Parathyroid adenoma (tissue), 2 donors: ENCODE data around the gene OR8H1.

Experiments
- H2AFZ ChIP-seq: fragments of 300-600 bp; sonication (generic); one replicate; pipeline ENCODE4 v1.7.0; 2017; ENCODE audit warnings: antibody characterized with exemption, mild to moderate bottlenecking
- H3K27ac ChIP-seq: fragments of 300-600 bp; sonication (generic); one replicate; pipeline ENCODE4 v1.7.0; 2017
- H3K27me3 ChIP-seq: fragments of 300-600 bp; sonication (generic); one replicate; pipeline ENCODE4 v1.7.0; 2017; ENCODE audit warnings: low read length; ENCODE audit not compliant: control insufficient read depth, insufficient read depth
- H3K36me3 ChIP-seq: fragments of 300-600 bp; sonication (generic); one replicate; pipeline ENCODE4 v1.7.0; 2017; ENCODE audit warnings: low read length; ENCODE audit not compliant: control insufficient read depth, insufficient read depth
- H3K4me1 ChIP-seq: fragments of 300-600 bp; sonication (generic); one replicate; pipeline ENCODE4 v1.7.0; 2017; ENCODE audit warnings: control low read depth
- H3K4me2 ChIP-seq: fragments of 300-600 bp; sonication (generic); one replicate; pipeline ENCODE4 v1.7.0; 2017; ENCODE audit warnings: low read length
- H3K4me3 ChIP-seq: fragments of 300-600 bp; sonication (generic); one replicate; pipeline ENCODE4 v1.7.0; 2017; ENCODE audit warnings: low read depth, low read length
- H3K79me2 ChIP-seq: fragments of 300-600 bp; sonication (generic); one replicate; pipeline ENCODE4 v1.7.0; 2017; ENCODE audit warnings: control low read depth
- H3K9ac ChIP-seq: fragments of 300-600 bp; sonication (generic); one replicate; pipeline ENCODE4 v1.7.0; 2017; ENCODE audit warnings: mild to moderate bottlenecking
- H3K9me3 ChIP-seq: fragments of 300-600 bp; sonication (generic); one replicate; pipeline ENCODE4 v1.7.0; 2017; ENCODE audit warnings: low read length; ENCODE audit not compliant: control insufficient read depth
- TF ChIP-seq, protein P1 (sequence below): fragments of 300-600 bp; sonication (generic); IDR thresholded peaks from one replicate; pipeline ENCODE4 v1.7.0; 2017; ENCODE audit warnings: antibody characterized with exemption, mild to moderate bottlenecking
- donor health status: primary hyperparathyroidism.

The OR8H1 gene

DNA sequence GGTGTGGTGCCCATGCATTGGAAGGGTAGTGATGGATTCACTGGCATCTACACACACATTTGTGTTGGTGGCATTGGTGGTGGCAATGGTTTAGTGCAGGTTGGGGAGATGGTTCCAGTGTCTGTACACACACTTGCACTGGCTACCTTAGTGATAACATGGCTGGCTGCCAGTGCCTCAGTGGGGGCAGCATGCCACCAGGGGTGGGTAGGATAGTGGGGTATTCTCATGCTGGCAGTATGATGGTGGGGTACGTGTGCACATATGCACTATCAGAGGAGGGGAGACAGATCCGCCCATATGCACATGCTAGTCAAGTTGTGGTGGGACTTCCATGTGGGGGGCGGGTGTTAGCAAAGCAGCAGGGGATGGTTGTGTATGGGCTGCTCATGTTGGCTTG is 15.8 kb upstream of the OR8H1 start:
- Histone ChIP-seq H3K36me3 (no peaks in the 10 kb centered on the region), H3K27me3 (no peaks in the 10 kb centered on the region), H3K4me3 (no peak overlapping the region), H2AFZ (no peak overlapping the region), H3K79me2 (no peaks in the 10 kb centered on the region), H3K4me1 (no peaks in the 10 kb centered on the region), H3K27ac (no peak overlapping the region), H3K9me3 (no peaks in the 10 kb centered on the region), H3K4me2 (no peak overlapping the region), H3K9ac (no peak overlapping the region)
- TF ChIP-seq, protein P1, sequence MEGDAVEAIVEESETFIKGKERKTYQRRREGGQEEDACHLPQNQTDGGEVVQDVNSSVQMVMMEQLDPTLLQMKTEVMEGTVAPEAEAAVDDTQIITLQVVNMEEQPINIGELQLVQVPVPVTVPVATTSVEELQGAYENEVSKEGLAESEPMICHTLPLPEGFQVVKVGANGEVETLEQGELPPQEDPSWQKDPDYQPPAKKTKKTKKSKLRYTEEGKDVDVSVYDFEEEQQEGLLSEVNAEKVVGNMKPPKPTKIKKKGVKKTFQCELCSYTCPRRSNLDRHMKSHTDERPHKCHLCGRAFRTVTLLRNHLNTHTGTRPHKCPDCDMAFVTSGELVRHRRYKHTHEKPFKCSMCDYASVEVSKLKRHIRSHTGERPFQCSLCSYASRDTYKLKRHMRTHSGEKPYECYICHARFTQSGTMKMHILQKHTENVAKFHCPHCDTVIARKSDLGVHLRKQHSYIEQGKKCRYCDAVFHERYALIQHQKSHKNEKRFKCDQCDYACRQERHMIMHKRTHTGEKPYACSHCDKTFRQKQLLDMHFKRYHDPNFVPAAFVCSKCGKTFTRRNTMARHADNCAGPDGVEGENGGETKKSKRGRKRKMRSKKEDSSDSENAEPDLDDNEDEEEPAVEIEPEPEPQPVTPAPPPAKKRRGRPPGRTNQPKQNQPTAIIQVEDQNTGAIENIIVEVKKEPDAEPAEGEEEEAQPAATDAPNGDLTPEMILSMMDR, result no peak

DNA sequence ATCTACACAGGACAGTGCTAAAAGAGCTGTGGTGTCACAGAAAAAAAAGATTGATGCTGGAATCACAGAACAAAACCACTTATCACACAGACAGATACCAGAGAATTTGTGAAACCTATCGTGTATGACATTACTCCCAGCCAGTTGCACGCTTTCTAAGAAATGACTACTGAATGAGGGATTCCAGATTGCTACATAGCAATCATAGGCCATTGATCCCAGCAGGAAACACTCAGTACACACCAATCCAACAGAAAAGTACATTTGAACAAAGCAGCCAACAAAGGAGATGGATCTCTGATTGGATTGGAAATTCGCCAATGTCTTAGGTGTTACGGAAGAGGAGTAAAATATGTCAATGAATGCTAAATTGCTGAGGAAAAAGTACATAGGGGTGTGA is 4.8 kb upstream of the OR8H1 start:
- Histone ChIP-seq H3K4me1 (no peaks in the 10 kb centered on the region), H3K27ac (no peak overlapping the region), H3K36me3 (no peaks in the 10 kb centered on the region), H3K27me3 (no peaks in the 10 kb centered on the region), H3K4me3 (no peak overlapping the region), H2AFZ (no peak overlapping the region), H3K4me2 (no peak overlapping the region), H3K79me2 (no peaks in the 10 kb centered on the region), H3K9me3 (no peaks in the 10 kb centered on the region), H3K9ac (no peak overlapping the region)
- TF ChIP-seq, protein P1, result no peak

DNA sequence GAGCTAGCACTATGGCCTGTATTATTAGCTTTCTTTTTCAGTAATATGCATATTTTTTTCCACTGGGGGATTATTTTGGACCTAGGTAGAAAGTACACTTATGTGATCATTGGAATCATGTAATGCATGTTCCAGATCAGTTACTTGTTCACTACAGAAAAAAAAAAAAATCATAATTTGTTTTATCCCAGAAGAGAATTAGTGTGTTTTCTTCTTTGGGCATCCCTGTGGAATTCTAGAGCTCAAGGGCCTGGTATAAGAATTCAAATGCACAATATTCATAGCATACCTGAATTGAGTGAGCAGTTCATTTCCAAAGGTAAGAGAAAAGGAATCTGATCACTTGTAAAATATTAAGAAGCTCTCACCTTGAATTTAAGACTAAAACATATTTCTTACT is 18.2 kb downstream of the OR8H1 start, which contains the start of gene OR5T1:
TSS of gene OR5T1 (plus strand) at position 301 of the 400 bp plus-strand sequence. CDS start 1,485 bp downstream, outside the sequence.
- Histone ChIP-seq H2AFZ (no peak within 1 kb of the TSS), H3K79me2 (no peaks in the 10 kb centered on the region), H3K9me3 (no peaks in the 10 kb centered on the region), H3K27me3 (no peaks in the 10 kb centered on the region), H3K4me3 (no peak within 1 kb of the TSS), H3K36me3 (no peaks in the 10 kb centered on the region), H3K4me1 (no peaks in the 10 kb centered on the region), H3K4me2 (no peak within 1 kb of the TSS), H3K27ac (no peak within 1 kb of the TSS), H3K9ac (no peak within 1 kb of the TSS)
- TF ChIP-seq, protein P1, result no peak

DNA sequence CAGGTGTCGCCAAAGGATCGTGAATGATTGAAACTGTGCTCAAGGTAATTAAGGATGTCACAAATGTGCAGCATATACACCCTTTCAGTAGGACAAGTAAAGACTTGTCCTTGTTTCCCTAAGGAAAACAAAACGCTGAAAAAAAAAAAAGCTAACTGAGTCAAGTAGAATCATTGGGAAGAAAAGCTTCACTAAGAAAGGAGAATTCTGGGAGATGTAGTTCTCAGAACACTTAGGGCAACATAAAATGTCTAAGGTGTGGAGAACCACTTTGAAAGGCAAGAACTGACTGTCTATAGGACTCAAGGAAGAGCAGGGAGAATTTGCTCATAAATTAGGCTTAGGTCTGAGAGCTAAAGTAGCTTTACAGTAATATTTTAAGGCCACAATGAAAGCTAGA is 21.0 kb downstream of the OR8H1 start:
- no peak overlapping the region for H3K9ac ChIP-seq
- no peak overlapping the region for H3K4me3 ChIP-seq
- H3K4me1 ChIP-seq, result no peaks in the 10 kb centered on the region
- H3K27me3 ChIP-seq, result no peaks in the 10 kb centered on the region
- no peaks in the 10 kb centered on the region for H3K9me3 ChIP-seq
- TF ChIP-seq, protein P1, result no peak
- no peak overlapping the region for H2AFZ ChIP-seq
- no peaks in the 10 kb centered on the region for H3K36me3 ChIP-seq
- H3K27ac ChIP-seq, result no peak overlapping the region
- H3K4me2 ChIP-seq, result no peak overlapping the region
- no peaks in the 10 kb centered on the region for H3K79me2 ChIP-seq

DNA sequence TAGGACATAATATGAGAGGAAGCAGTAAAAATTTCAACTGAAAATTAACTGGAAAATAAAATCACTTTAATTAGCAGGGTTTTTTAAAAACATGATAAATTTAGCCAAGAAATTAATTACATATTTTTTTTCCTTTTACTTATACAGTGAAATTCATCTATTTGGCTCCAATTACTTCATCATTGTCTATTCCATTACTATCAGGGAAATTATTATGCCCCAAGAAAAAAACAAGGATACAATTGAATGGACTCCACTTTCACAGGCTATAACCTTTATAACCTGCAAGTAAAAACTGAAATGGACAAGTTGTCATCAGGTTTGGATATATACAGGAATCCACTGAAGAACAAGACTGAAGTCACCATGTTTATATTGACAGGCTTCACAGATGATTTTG is 40.1 kb downstream of the OR8H1 start, which contains the start of gene OR5T3:
TSS of gene OR5T3 (plus strand) at position 301 of the 400 bp plus-strand sequence. CDS start at position 301, 0 bp downstream.
- Histone ChIP-seq H3K27me3 (no peaks in the 10 kb centered on the region), H3K4me2 (no peak within 1 kb of the TSS), H3K9ac (no peak within 1 kb of the TSS), H3K4me3 (no peak within 1 kb of the TSS), H3K4me1 (no peaks in the 10 kb centered on the region), H3K36me3 (no peaks in the 10 kb centered on the region), H3K79me2 (no peaks in the 10 kb centered on the region), H2AFZ (no peak within 1 kb of the TSS), H3K27ac (no peak within 1 kb of the TSS), H3K9me3 (no peaks in the 10 kb centered on the region)
- TF ChIP-seq, protein P1, result no peak
